Neural cell (in vitro differentiated cells): ENCODE results near the gene DCST1.

Experiments
- EP300 ChIP-seq: fragments of 450-650 bp; conservative IDR thresholded peaks from 2 replicates; pipeline ENCODE4 v1.6.1; 2014; ENCODE audit warnings: antibody characterized with exemption, mild to moderate bottlenecking, moderate library complexity; ENCODE audit not compliant: poor library complexity, severe bottlenecking
- EZH2 ChIP-seq: fragments of 200-600, 300-800 bp; shearing (Covaris generic), sonication (generic); IDR thresholded peaks from 2 replicates; pipeline ENCODE4 v1.6.1; 2014; ENCODE audit warnings: antibody characterized with exemption, low read length, borderline replicate concordance, mild to moderate bottlenecking; ENCODE audit not compliant: insufficient read depth, poor library complexity, severe bottlenecking
- MXI1 ChIP-seq: fragments of 450-650 bp; conservative IDR thresholded peaks from 2 replicates; pipeline ENCODE4 v1.6.1; 2014; ENCODE audit warnings: antibody characterized with exemption, mild to moderate bottlenecking; ENCODE audit not compliant: poor library complexity, severe bottlenecking
- POLR2AphosphoS5 ChIP-seq: IDR thresholded peaks from 2 replicates; pipeline ENCODE4 v1.6.1; 2012
- RAD21 ChIP-seq: fragments of 450-650 bp; conservative IDR thresholded peaks from 2 replicates; pipeline ENCODE4 v1.6.1; 2014; ENCODE audit warnings: antibody characterized with exemption, mild to moderate bottlenecking, moderate library complexity
- SMC3 ChIP-seq: fragments of 450-650 bp; conservative IDR thresholded peaks from 2 replicates; pipeline ENCODE4 v1.6.1; 2014; ENCODE audit warnings: antibody characterized with exemption, mild to moderate bottlenecking, moderate library complexity; ENCODE audit not compliant: poor library complexity
- TAF1 ChIP-seq: IDR thresholded peaks from 2 replicates; pipeline ENCODE4 v1.6.1; 2012; ENCODE audit warnings: low read depth
- TF ChIP-seq, protein P1 (sequence below): fragments of 450-650 bp; IDR thresholded peaks from 2 replicates; pipeline ENCODE4 v1.5.1; 2014; ENCODE audit warnings: antibody characterized with exemption, mild to moderate bottlenecking, moderate library complexity; ENCODE audit not compliant: poor library complexity, severe bottlenecking
- TF ChIP-seq, protein P2 (sequence below): IDR thresholded peaks from 2 replicates; pipeline ENCODE4 v1.6.1; 2012; ENCODE audit warnings: borderline replicate concordance

DNA sequence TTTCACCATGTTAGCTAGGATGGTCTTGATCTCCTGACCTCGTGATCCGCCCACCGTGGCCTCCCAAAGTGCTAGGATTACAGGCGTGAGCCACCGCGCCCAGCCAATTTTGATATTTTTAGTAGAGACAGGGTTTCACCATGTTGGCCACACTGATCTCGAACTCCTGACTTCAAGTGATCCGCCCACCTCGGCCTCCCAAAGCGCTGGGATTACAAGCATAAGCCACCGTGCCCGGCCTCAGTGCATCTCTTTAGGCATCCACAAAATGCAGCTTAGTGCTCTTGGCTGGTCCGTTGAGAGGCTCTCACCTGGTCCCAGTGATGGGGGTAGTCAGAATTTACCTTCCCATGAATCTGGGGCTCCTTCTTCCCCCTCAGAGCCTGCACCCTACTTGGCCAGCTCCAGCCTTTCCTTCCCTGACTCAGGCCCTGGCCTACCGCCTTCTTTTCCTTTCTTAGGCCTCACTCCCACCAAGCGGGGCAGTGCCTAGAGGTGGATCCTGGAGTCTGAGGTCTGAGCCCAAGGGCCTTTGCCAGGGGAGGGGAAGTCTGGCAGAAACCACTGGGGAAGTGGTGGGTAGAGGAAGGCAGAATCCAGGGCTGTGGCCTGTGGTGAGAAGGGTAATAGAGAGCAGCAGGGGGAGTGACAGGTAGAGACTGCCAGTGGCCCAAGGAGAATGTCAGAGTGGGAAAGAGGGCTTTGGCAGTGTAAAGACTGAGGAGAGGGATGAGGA, 36.5 kb upstream of the DCST1 start:
- TF ChIP-seq, protein P1, sequence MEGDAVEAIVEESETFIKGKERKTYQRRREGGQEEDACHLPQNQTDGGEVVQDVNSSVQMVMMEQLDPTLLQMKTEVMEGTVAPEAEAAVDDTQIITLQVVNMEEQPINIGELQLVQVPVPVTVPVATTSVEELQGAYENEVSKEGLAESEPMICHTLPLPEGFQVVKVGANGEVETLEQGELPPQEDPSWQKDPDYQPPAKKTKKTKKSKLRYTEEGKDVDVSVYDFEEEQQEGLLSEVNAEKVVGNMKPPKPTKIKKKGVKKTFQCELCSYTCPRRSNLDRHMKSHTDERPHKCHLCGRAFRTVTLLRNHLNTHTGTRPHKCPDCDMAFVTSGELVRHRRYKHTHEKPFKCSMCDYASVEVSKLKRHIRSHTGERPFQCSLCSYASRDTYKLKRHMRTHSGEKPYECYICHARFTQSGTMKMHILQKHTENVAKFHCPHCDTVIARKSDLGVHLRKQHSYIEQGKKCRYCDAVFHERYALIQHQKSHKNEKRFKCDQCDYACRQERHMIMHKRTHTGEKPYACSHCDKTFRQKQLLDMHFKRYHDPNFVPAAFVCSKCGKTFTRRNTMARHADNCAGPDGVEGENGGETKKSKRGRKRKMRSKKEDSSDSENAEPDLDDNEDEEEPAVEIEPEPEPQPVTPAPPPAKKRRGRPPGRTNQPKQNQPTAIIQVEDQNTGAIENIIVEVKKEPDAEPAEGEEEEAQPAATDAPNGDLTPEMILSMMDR: no peak
- TF ChIP-seq POLR2AphosphoS5 (no peak), SMC3 (no peak), MXI1 (no peak), EZH2 (no peak), EP300 (no peak), RAD21 (no peak), TAF1 (no peak)
- TF ChIP-seq, protein P2, sequence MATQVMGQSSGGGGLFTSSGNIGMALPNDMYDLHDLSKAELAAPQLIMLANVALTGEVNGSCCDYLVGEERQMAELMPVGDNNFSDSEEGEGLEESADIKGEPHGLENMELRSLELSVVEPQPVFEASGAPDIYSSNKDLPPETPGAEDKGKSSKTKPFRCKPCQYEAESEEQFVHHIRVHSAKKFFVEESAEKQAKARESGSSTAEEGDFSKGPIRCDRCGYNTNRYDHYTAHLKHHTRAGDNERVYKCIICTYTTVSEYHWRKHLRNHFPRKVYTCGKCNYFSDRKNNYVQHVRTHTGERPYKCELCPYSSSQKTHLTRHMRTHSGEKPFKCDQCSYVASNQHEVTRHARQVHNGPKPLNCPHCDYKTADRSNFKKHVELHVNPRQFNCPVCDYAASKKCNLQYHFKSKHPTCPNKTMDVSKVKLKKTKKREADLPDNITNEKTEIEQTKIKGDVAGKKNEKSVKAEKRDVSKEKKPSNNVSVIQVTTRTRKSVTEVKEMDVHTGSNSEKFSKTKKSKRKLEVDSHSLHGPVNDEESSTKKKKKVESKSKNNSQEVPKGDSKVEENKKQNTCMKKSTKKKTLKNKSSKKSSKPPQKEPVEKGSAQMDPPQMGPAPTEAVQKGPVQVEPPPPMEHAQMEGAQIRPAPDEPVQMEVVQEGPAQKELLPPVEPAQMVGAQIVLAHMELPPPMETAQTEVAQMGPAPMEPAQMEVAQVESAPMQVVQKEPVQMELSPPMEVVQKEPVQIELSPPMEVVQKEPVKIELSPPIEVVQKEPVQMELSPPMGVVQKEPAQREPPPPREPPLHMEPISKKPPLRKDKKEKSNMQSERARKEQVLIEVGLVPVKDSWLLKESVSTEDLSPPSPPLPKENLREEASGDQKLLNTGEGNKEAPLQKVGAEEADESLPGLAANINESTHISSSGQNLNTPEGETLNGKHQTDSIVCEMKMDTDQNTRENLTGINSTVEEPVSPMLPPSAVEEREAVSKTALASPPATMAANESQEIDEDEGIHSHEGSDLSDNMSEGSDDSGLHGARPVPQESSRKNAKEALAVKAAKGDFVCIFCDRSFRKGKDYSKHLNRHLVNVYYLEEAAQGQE: no peak
